Measurements from ENCODE around the gene FBXO27.

DNA sequence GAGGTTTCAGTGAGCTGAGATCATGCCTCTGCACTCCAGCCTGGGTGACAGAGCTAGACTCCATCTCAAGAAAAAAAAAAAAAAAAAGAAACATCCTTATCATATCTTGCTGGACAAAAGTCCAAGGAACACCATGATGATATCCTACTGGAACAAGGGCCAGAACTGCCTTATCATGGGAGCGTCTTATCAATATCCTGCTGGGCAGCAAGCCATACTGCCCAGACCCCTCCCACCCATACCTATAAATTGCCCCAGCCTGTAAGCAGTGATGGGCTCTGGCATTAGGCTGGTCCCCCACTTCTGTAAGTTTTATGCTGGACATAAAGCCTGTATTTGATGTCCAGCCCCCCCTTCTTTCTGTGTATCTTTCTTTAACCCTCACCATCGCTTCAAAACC lies 14.7 kb upstream of the FBXO27 start:
- TF ChIP-seq POLR2AphosphoS5 (IDR thresholded peaks at IDR 0.05; ENCODE audit: borderline replicate concordance, low read depth, low read length) (no peak), EZH2 (IDR thresholded peaks at IDR 0.05) (no peak)
